Measurements from ENCODE around the gene CER1.

DNA sequence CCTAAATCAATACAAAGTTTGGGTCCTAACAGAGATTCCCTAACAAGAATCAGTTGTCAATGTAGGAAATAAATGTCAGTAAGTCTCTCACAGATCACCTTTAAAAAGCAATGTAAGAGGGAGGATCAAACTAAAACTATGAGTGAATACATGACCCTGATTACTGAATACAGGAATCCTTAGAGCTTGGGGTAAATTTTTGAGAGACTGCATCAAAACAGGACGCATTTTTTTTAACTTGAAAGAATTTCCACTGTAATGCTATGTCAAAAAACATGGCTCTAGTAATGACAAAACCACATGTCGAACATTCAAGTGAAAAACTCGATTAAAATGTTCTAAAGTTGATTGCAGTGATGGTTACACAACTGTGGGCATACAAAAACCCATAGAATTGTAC lies 51.2 kb downstream of the CER1 start:
- TF ChIP-seq CTCF (IDR thresholded peaks at IDR 0.05) (no peak), POLR2A (IDR thresholded peaks at IDR 0.05) (no peak)
